ENCODE results near the gene VIL1.

The VIL1 gene

GRCh38 chr2:218397820-218398436 lies 21.0 kb upstream of the VIL1 start (continued):
- no peak for TF ChIP-seq ZNF626 (tag by site-specific recombination; IDR thresholded peaks at IDR 0.05)
- TF ChIP-seq OVOL3 (tag by site-specific recombination; IDR thresholded peaks at IDR 0.05), result no peak
- TF ChIP-seq ZSCAN4 (tag by site-specific recombination; IDR thresholded peaks at IDR 0.05), result no peak
- no peak for TF ChIP-seq ZBTB17 (tag by site-specific recombination; IDR thresholded peaks at IDR 0.05)
- TF ChIP-seq REST (tag by site-specific recombination; IDR thresholded peaks at IDR 0.05), result no peak
- no peak for TF ChIP-seq ZNF292 (tag by site-specific recombination; IDR thresholded peaks at IDR 0.05; ENCODE audit: borderline replicate concordance, low read depth)
- no peak for TF ChIP-seq ZBTB21 (tag by site-specific recombination; IDR thresholded peaks at IDR 0.05)
- TF ChIP-seq, protein P1, sequence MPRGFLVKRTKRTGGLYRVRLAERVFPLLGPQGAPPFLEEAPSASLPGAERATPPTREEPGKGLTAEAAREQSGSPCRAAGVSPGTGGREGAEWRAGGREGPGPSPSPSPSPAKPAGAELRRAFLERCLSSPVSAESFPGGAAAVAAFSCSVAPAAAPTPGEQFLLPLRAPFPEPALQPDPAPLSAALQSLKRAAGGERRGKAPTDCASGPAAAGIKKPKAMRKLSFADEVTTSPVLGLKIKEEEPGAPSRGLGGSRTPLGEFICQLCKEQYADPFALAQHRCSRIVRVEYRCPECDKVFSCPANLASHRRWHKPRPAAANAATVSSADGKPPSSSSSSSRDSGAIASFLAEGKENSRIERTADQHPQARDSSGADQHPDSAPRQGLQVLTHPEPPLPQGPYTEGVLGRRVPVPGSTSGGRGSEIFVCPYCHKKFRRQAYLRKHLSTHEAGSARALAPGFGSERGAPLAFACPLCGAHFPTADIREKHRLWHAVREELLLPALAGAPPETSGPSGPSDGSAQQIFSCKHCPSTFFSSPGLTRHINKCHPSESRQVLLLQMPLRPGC (tag by site-specific recombination; IDR thresholded peaks at IDR 0.05), result no peak
- TF ChIP-seq ZNF707 (tag by site-specific recombination; IDR thresholded peaks at IDR 0.05), result no peak
- no peak for TF ChIP-seq ZNF10 (tag by site-specific recombination; IDR thresholded peaks at IDR 0.05)
- TF ChIP-seq ZNF488 (tag by site-specific recombination; IDR thresholded peaks at IDR 0.05), result no peak
- no peak for TF ChIP-seq ZNF184 (tag by site-specific recombination; IDR thresholded peaks at IDR 0.05)
- no peak for TF ChIP-seq ZNF280C (tag by site-specific recombination; IDR thresholded peaks at IDR 0.05)
- TF ChIP-seq ZNF223 (tag by site-specific recombination; IDR thresholded peaks at IDR 0.05), result no peak
- TF ChIP-seq ZFHX2 (tag by site-specific recombination; conservative IDR thresholded peaks at IDR 0.05), result peak; percentile 65
- TF ChIP-seq ZIC2 (tag by site-specific recombination; IDR thresholded peaks at IDR 0.05), result peak; percentile 59
- TF ChIP-seq PRDM2 (tag by site-specific recombination; IDR thresholded peaks at IDR 0.05; ENCODE audit: borderline replicate concordance), result no peak
- TF ChIP-seq ZFP69B (tag by site-specific recombination; IDR thresholded peaks at IDR 0.05), result 0 out of 2 replicates have a peak, but pooled peaks have one; percentile 58
- no peak for TF ChIP-seq KLF10 (tag by site-specific recombination; IDR thresholded peaks at IDR 0.05)
- no peak for TF ChIP-seq ZNF777 (tag by site-specific recombination; IDR thresholded peaks at IDR 0.05; ENCODE audit: borderline replicate concordance)
- no peak for TF ChIP-seq SCRT1 (tag by site-specific recombination; IDR thresholded peaks at IDR 0.05; ENCODE audit: borderline replicate concordance)
- TF ChIP-seq, protein P2, sequence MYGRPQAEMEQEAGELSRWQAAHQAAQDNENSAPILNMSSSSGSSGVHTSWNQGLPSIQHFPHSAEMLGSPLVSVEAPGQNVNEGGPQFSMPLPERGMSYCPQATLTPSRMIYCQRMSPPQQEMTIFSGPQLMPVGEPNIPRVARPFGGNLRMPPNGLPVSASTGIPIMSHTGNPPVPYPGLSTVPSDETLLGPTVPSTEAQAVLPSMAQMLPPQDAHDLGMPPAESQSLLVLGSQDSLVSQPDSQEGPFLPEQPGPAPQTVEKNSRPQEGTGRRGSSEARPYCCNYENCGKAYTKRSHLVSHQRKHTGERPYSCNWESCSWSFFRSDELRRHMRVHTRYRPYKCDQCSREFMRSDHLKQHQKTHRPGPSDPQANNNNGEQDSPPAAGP (tag by site-specific recombination; IDR thresholded peaks at IDR 0.05), result peak; percentile 74
- peak; percentile 68 for TF ChIP-seq EGR2 (tag by site-specific recombination; IDR thresholded peaks at IDR 0.05; ENCODE audit: low read depth)
